HCT116 (cell line): ENCODE data around the gene CCDC192. TPM values are rescaled to one million over a fixed set of nuclear protein-coding genes. Genes with fewer than 3 reads are reported as not detected.

Experiments used
- ATAC-seq: fragments of 200-7000 bp; cut with Tn5 transposase; 2 replicates; pipeline ENCODE4 v1.9.1; 2020; ENCODE audit warnings: mild to moderate bottlenecking, moderate library complexity
- BruUV-seq: library from RNA; stranded (reverse); fragments of 400-500 nt; replicated peaks from 2 replicates; lab custom pipeline; 2021; lab: Mats Ljungman, UMichigan
- CTCF ChIA-PET: fragments of 300-600 bp; sonication (Branson Sonifier 250); formaldehyde crosslinking; loops from one replicate; lab custom pipeline; 2021; ENCODE audit warnings: antibody characterized with exemption; lab: Charles Lee
- POLR2A ChIA-PET: fragments of 300-600, 350-600 bp; sonication (Branson Sonifier 250); formaldehyde crosslinking; loops from one replicate; lab custom pipeline; 2021; ENCODE audit warnings: antibody characterized with exemption; lab: Charles Lee
- RAD21 ChIA-PET, 2 experiments: fragments of 300-600 bp; sonication (Branson Sonifier 250); formaldehyde crosslinking; loops; one replicate each; lab custom pipeline; 2023; ENCODE audit warnings: low total read pairs in 2 of 2; ENCODE audit not compliant: uncharacterized antibody in 2 of 2, unreplicated experiment in 2 of 2, low non-redundant PET in 1 of 2; lab: Charles Lee
- DNase-seq: peaks from one replicate; pipeline ENCODE4 v3.0.0-alpha.2; 2010; ENCODE audit warnings: low read depth, low spot score
- H2AFZ ChIP-seq: fragments of 200-600 bp; shearing (Covaris generic), sonication (generic); 2 replicates; pipeline ENCODE4 v1.6.1; 2017; ENCODE audit warnings: low read depth, mixed run types, mixed read lengths, antibody characterized with exemption, low read length; ENCODE audit not compliant: poor library complexity, severe bottlenecking
- H3K27ac ChIP-seq: 2 replicates; pipeline ENCODE4 v1.5.1; 2012; ENCODE audit warnings: low read depth, low read length
- H3K27me3 ChIP-seq: fragments of 200-600 bp; sonication (generic); 2 replicates; pipeline ENCODE4 v1.6.1; 2016; ENCODE audit warnings: mixed run types, low read length, mixed read lengths; ENCODE audit not compliant: insufficient read depth
- H3K36me3 ChIP-seq, 2 experiments: fragments of 200-500 bp in 1 of 2; fragments of 200-600 bp in 1 of 2; sonication (Bioruptor generic) in 1 of 2; sonication (generic) in 1 of 2; 2 replicates each; pipeline versions ENCODE4 v1.5.1 to v1.6.1; 2014 to 2016; ENCODE audit warnings: low read length in 2 of 2, inconsistent platforms in 1 of 2, mixed read lengths in 1 of 2, mixed run types in 1 of 2; ENCODE audit not compliant: insufficient read depth in 2 of 2, control insufficient read depth in 1 of 2
- H3K4me1 ChIP-seq, 2 experiments: fragments of 200-600 bp in 1 of 2; sonication (generic) in 1 of 2; 2 replicates each; pipeline versions ENCODE4 v1.5.1 to v1.6.1; 2012 to 2017; ENCODE audit warnings: low read length in 2 of 2, inconsistent platforms in 1 of 2, mild to moderate bottlenecking in 1 of 2, mixed read lengths in 1 of 2, mixed run types in 1 of 2, moderate library complexity in 1 of 2; ENCODE audit not compliant: insufficient read depth in 2 of 2, control insufficient read depth in 1 of 2
- H3K4me2 ChIP-seq: fragments of 200-600 bp; sonication (generic); 2 replicates; pipeline ENCODE4 v1.6.1; 2017; ENCODE audit warnings: mixed run types, low read length, mixed read lengths
- H3K4me3 ChIP-seq, 2 experiments: fragments of 200-600 bp in 1 of 2; sonication (generic) in 1 of 2; replicated peaks in 1 of 2; 2 replicates each; pipeline ENCODE4 v1.5.1; 2011 to 2016; ENCODE audit warnings: low read length in 2 of 2, control low read depth in 1 of 2, low read depth in 1 of 2, mild to moderate bottlenecking in 1 of 2, mixed read lengths in 1 of 2, mixed run types in 1 of 2
- H3K79me2 ChIP-seq: fragments of 200-600 bp; sonication (generic); 2 replicates; pipeline ENCODE4 v1.6.1; 2017; ENCODE audit warnings: mild to moderate bottlenecking, mixed run types, low read length, moderate library complexity, mixed read lengths; ENCODE audit not compliant: insufficient read depth
- H3K9ac ChIP-seq: fragments of 200-600 bp; sonication (generic); 2 replicates; pipeline ENCODE4 v1.6.1; 2016; ENCODE audit warnings: low read length, mixed read lengths
- H3K9me2 ChIP-seq: fragments of 200-600 bp; sonication (generic), shearing (Covaris generic); 2 replicates; pipeline ENCODE4 v1.6.1; 2017; ENCODE audit warnings: mixed run types, mild to moderate bottlenecking, moderate library complexity; ENCODE audit not compliant: insufficient read depth
- H3K9me3 ChIP-seq, 2 experiments: fragments of 200-500 bp in 1 of 2; fragments of 200-600 bp in 1 of 2; sonication (Bioruptor generic) in 1 of 2; sonication (generic) in 1 of 2; 2 replicates each; pipeline ENCODE4 v1.6.1; 2014 to 2017; ENCODE audit warnings: low read length in 2 of 2, mixed read lengths in 2 of 2, inconsistent platforms in 1 of 2, low read depth in 1 of 2, mild to moderate bottlenecking in 1 of 2, mixed run types in 1 of 2, moderate library complexity in 1 of 2; ENCODE audit not compliant: control insufficient read depth in 1 of 2, insufficient read depth in 1 of 2
- H4K20me1 ChIP-seq: fragments of 200-600 bp; sonication (generic), shearing (Covaris generic); 2 replicates; pipeline ENCODE4 v1.6.1; 2017; ENCODE audit warnings: mixed run types, mild to moderate bottlenecking, moderate library complexity; ENCODE audit not compliant: insufficient read depth
- CBX3 ChIP-seq: IDR thresholded peaks from 2 replicates; pipeline ENCODE4 v1.6.1; 2012; ENCODE audit warnings: low read depth
- CEBPB ChIP-seq: IDR thresholded peaks from 2 replicates; pipeline ENCODE4 v1.6.1; 2012; ENCODE audit warnings: low read depth
- CTCF ChIP-seq, 3 experiments: fragments of 200-600 bp in 1 of 3; sonication (generic) in 1 of 3; IDR thresholded peaks in 2 of 3; conservative IDR thresholded peaks in 1 of 3; 2 replicates each; pipeline ENCODE4 v1.5.1; 2012 to 2017; ENCODE audit warnings: low read depth in 2 of 3, low read length in 2 of 3, antibody characterized with exemption in 1 of 3, borderline replicate concordance in 1 of 3, control low read depth in 1 of 3, mild to moderate bottlenecking in 1 of 3, mixed read lengths in 1 of 3, mixed run types in 1 of 3, moderate library complexity in 1 of 3; ENCODE audit not compliant: insufficient read depth in 1 of 3
- EGR1 ChIP-seq: IDR thresholded peaks from 2 replicates; pipeline ENCODE4 v1.6.1; 2012; ENCODE audit warnings: low read depth
- ELF1 ChIP-seq: IDR thresholded peaks from 2 replicates; pipeline ENCODE4 v1.6.1; 2012; ENCODE audit warnings: low read depth, borderline replicate concordance
- EZH2 ChIP-seq: fragments of 200-600 bp; sonication (generic); IDR thresholded peaks from 2 replicates; pipeline ENCODE4 v1.6.1; 2017; ENCODE audit warnings: antibody characterized with exemption, mixed run types
- EZH2phosphoT487 ChIP-seq: fragments of 200-600 bp; IDR thresholded peaks from 2 replicates; pipeline ENCODE4 v1.6.1; 2018; ENCODE audit warnings: antibody characterized with exemption, borderline replicate concordance
- JUND ChIP-seq: IDR thresholded peaks from 2 replicates; pipeline ENCODE4 v1.6.1; 2012
- MAX ChIP-seq: IDR thresholded peaks from 2 replicates; pipeline ENCODE4 v1.6.1; 2012
- POLR2A ChIP-seq: IDR thresholded peaks from 2 replicates; pipeline ENCODE4 v1.7.0; 2011; ENCODE audit warnings: borderline replicate concordance; ENCODE audit not compliant: insufficient read depth, insufficient read length; ENCODE audit errors: extremely low read depth
- POLR2AphosphoS5 ChIP-seq: IDR thresholded peaks from 2 replicates; pipeline ENCODE4 v1.6.1; 2011; ENCODE audit warnings: mild to moderate bottlenecking, low read depth, low read length, moderate library complexity
- REST ChIP-seq: IDR thresholded peaks from 2 replicates; pipeline ENCODE4 v1.6.1; 2012; ENCODE audit warnings: low read depth
- SIN3A ChIP-seq: IDR thresholded peaks from 2 replicates; pipeline ENCODE4 v1.6.1; 2012; ENCODE audit warnings: low read depth
- SP1 ChIP-seq: IDR thresholded peaks from 2 replicates; pipeline ENCODE4 v1.6.1; 2012; ENCODE audit warnings: low read depth
- YY1 ChIP-seq: IDR thresholded peaks from 2 replicates; pipeline ENCODE4 v1.6.1; 2011; ENCODE audit warnings: low read length, low read depth, moderate library complexity, mild to moderate bottlenecking; ENCODE audit not compliant: insufficient replicate concordance; ENCODE audit errors: extremely low read depth
- ZFX ChIP-seq: fragments of 450-650 bp; IDR thresholded peaks from 2 replicates; pipeline ENCODE4 v1.6.1; 2017
- intact Hi-C: fragments of 100-400 bp; cut with micrococcal nuclease; formaldehyde crosslinking; loops from 2 replicates; pipeline ENCODE4 v1.10.0; 2022
- total RNA-seq: library from RNA; stranded (reverse); gene quantifications from one replicate; pipeline ENCODE4 v1.2.1, GENCODE V29; 2021; ENCODE audit not compliant: unreplicated experiment

CCDC192 gene
- total RNA-seq, 1 experiment from 2014 or later = not detected

GRCh38 chr5:127909821-127910220, 206.6 kb downstream of the CCDC192 start:
- H3K79me2 ChIP-seq = no peaks in the 10 kb centered on the region
- H3K4me3 ChIP-seq = no peak overlapping the region
- DNase-seq (no peak), ATAC-seq (no peak)
- ChIA-PET RAD21 (no interaction called here), POLR2A (no interaction called here), CTCF (no interaction called here)
- H3K9me3 ChIP-seq = no peaks in the 10 kb centered on the region
- intact Hi-C loops = loop anchor here (2.0 kb wide), 1 partner anchor 173 kb away; the partner anchor contains the start of gene SLC12A2
- no peak overlapping the region for H3K9ac ChIP-seq
- no peak overlapping the region for H2AFZ ChIP-seq
- BruUV-seq = no TSS peak
- no peaks in the 10 kb centered on the region for H3K9me2 ChIP-seq
- no peak overlapping the region for H3K4me2 ChIP-seq
- TF ChIP-seq CEBPB (no peak), JUND (no peak)
- H3K36me3 ChIP-seq = no peaks in the 10 kb centered on the region
- H4K20me1 ChIP-seq = no peaks in the 10 kb centered on the region
- H3K27ac ChIP-seq = no peak overlapping the region
- H3K4me1 ChIP-seq = peaks cover 0 to 5% of the 10 kb centered on the region in 2 experiments; a peak in 1 of 4 replicates
- H3K27me3 ChIP-seq = no peaks in the 10 kb centered on the region

GRCh38 chr5:127910307-127910956, 207.2 kb downstream of the CCDC192 start:
- Histone ChIP-seq H2AFZ (no peak overlapping the region), H3K27ac (no peak overlapping the region), H3K9ac (no peak overlapping the region), H3K36me3 (no peaks in the 10 kb centered on the region), H3K4me2 (no peak overlapping the region), H3K4me3 (no peak overlapping the region), H3K9me2 (no peaks in the 10 kb centered on the region), H3K4me1 (peaks cover 0 to 5% of the 10 kb centered on the region in 2 experiments; a peak in 1 of 4 replicates), H4K20me1 (no peaks in the 10 kb centered on the region), H3K79me2 (no peaks in the 10 kb centered on the region), H3K27me3 (no peaks in the 10 kb centered on the region), H3K9me3 (no peaks in the 10 kb centered on the region)
- intact Hi-C loops = no loop called here
- CTCF ChIA-PET = no interaction called here
- no TSS peak for BruUV-seq
- RAD21 ChIA-PET = no interaction called here
- DNase-seq (no peak), ATAC-seq (no peak)
- POLR2A ChIA-PET = no interaction called here
- no peak for TF ChIP-seq SIN3A
- TF ChIP-seq POLR2A = no peak
- no peak for TF ChIP-seq CBX3
- no peak for TF ChIP-seq ELF1
- no peak for TF ChIP-seq EZH2phosphoT487
- no peak for TF ChIP-seq ZFX
- no peak for TF ChIP-seq YY1
- TF ChIP-seq POLR2AphosphoS5 = no peak
- no peak for TF ChIP-seq CEBPB
- no peak for TF ChIP-seq MAX
- no peak for TF ChIP-seq REST
- no peak for TF ChIP-seq SP1
- no peak for TF ChIP-seq EGR1
- no peak for TF ChIP-seq JUND
- TF ChIP-seq EZH2 = no peak
- TF ChIP-seq CTCF (IDR thresholded peaks at IDR 0.05 in 2 of 3, conservative IDR thresholded peaks at IDR 0.05 in 1 of 3; ENCODE audit: borderline replicate concordance in 1 of 3, insufficient read depth in 1 of 3, low read depth in 2 of 3, low read length in 2 of 3) = no peak
